Testis (tissue), 2 donors: ENCODE data around the gene ABHD16B.

Source experiments
- POLR2A ChIP-seq: fragments of 450-650 bp; IDR thresholded peaks from one replicate; pipeline ENCODE4 v1.6.1; 2017; ENCODE audit warnings: antibody characterized with exemption, mild to moderate bottlenecking, moderate library complexity
- TF ChIP-seq, protein P1 (sequence below), 3 experiments: fragments of 450-650 bp in 2 of 3; fragments of 200-600 bp in 1 of 3; sonication (generic) in 1 of 3; IDR thresholded peaks; one replicate each; pipeline ENCODE4 v1.5.1; 2016 to 2019; ENCODE audit warnings: antibody characterized with exemption in 3 of 3, mild to moderate bottlenecking in 2 of 3, moderate library complexity in 1 of 3

DNA sequence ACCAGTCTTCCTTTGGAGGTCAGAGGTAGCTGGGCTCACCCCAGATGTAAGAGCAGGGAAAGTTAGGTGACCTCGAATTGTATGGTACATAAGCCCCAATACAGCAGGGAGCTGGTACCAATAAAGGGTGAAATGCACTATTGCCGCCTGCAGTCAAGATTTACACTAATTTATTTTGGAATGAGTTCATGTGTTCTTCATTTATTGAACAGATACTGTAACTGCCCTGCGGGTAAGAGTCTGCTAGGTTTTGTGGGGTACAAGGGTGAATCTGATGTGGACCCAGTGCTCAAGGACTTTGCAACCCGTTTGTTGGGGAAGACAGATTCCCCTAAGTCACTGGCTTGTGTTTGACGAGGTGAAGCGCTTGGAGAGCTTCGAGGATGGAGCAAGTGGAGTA, 31.1 kb downstream of the ABHD16B start:
- TF ChIP-seq, protein P1, sequence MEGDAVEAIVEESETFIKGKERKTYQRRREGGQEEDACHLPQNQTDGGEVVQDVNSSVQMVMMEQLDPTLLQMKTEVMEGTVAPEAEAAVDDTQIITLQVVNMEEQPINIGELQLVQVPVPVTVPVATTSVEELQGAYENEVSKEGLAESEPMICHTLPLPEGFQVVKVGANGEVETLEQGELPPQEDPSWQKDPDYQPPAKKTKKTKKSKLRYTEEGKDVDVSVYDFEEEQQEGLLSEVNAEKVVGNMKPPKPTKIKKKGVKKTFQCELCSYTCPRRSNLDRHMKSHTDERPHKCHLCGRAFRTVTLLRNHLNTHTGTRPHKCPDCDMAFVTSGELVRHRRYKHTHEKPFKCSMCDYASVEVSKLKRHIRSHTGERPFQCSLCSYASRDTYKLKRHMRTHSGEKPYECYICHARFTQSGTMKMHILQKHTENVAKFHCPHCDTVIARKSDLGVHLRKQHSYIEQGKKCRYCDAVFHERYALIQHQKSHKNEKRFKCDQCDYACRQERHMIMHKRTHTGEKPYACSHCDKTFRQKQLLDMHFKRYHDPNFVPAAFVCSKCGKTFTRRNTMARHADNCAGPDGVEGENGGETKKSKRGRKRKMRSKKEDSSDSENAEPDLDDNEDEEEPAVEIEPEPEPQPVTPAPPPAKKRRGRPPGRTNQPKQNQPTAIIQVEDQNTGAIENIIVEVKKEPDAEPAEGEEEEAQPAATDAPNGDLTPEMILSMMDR (IDR thresholded peaks at IDR 0.05) = no peak
- no peak for TF ChIP-seq POLR2A
